Breast epithelium (tissue), 4 donors: Measurements from ENCODE around the gene AFAP1. TPM values are rescaled to one million over a fixed set of nuclear protein-coding genes. Genes with fewer than 3 reads are reported as not detected.

Experiments used
- DNase-seq, 2 donors: peaks; one replicate each; pipeline ENCODE4 v3.0.0-alpha.2; 2019; ENCODE audit warnings: low spot score in 2 of 2
- H3K27ac ChIP-seq, 2 donors: fragments of 200-600 bp; sonication (generic) in 1 of 2; one replicate each; pipeline ENCODE4 v1.5.1; 2016 to 2019; ENCODE audit warnings: mild to moderate bottlenecking in 1 of 2
- H3K27me3 ChIP-seq, 2 donors: fragments of 200-600 bp; sonication (generic) in 1 of 2; one replicate each; pipeline versions ENCODE4 v1.5.1 to v1.6.0; 2017 to 2019; ENCODE audit warnings: control low read depth in 1 of 2, mild to moderate bottlenecking in 1 of 2
- H3K36me3 ChIP-seq: fragments of 200-600 bp; one replicate; pipeline ENCODE4 v1.5.1; 2019
- H3K4me1 ChIP-seq, 2 donors: fragments of 200-600 bp; sonication (generic); one replicate each; pipeline ENCODE4 v1.5.1; 2016 to 2019; ENCODE audit warnings: control low read depth in 1 of 2
- H3K4me3 ChIP-seq, 3 donors: fragments of 200-600 bp; sonication (generic); 1 replicate in 2 of 3; 2 replicates in 1 of 3; pipeline ENCODE4 v1.5.1; 2016 to 2019; ENCODE audit warnings: mild to moderate bottlenecking in 3 of 3, moderate library complexity in 2 of 3
- H3K9me3 ChIP-seq, 2 donors: fragments of 200-600 bp; sonication (generic) in 1 of 2; one replicate each; pipeline ENCODE4 v1.5.1; 2016 to 2019; ENCODE audit warnings: control low read depth in 1 of 2
- CTCF ChIP-seq, 3 donors: fragments of 450-650 bp; IDR thresholded peaks; one replicate each; pipeline ENCODE4 v1.5.1; 2016 to 2017; ENCODE audit warnings: antibody characterized with exemption in 3 of 3, mild to moderate bottlenecking in 3 of 3, moderate library complexity in 3 of 3
- POLR2A ChIP-seq: fragments of 450-650 bp; IDR thresholded peaks from one replicate; pipeline ENCODE4 v1.6.1; 2016; ENCODE audit warnings: antibody characterized with exemption, mild to moderate bottlenecking, moderate library complexity
- POLR2AphosphoS5 ChIP-seq, 3 donors: sonication (generic); formaldehyde crosslinking; IDR thresholded peaks; one replicate each; pipeline ENCODE4 v1.6.1; 2017; ENCODE audit warnings: antibody characterized with exemption in 3 of 3
- intact Hi-C: fragments of 100-400 bp; cut with DNase I; formaldehyde crosslinking; loops from one replicate; pipeline ENCODE4 v1.15.1; 2023; ENCODE audit warnings: low total_unique reads
- total RNA-seq, 3 donors: library from RNA; depleted of rRNA; stranded (reverse); fragments of >200 nt; gene quantifications; one replicate each; pipeline ENCODE4 v1.1.0, GENCODE V29; 2016

AFAP1 gene
- total RNA-seq, 3 donors from 2014 or later = 14.5 to 21.6 (median 16.6) TPM

GRCh38 chr4:7880683-7881082, 59.0 kb downstream of the AFAP1 start:
- Histone ChIP-seq H3K4me3 (no peak overlapping the region), H3K4me1 (no peaks in the 10 kb centered on the region), H3K36me3 (no peaks in the 10 kb centered on the region), H3K9me3 (no peaks in the 10 kb centered on the region), H3K27ac (no peak overlapping the region), H3K27me3 (no peaks in the 10 kb centered on the region)
- intact Hi-C loops = no loop called here
- no peak for DNase-seq
- no peak for TF ChIP-seq POLR2AphosphoS5 (IDR thresholded peaks at IDR 0.05)

GRCh38 chr4:7879127-7879526, 60.5 kb downstream of the AFAP1 start:
- Histone ChIP-seq H3K27ac (no peak overlapping the region), H3K27me3 (no peaks in the 10 kb centered on the region), H3K4me3 (no peak overlapping the region), H3K4me1 (no peaks in the 10 kb centered on the region), H3K36me3 (no peaks in the 10 kb centered on the region), H3K9me3 (no peaks in the 10 kb centered on the region)
- no peak for TF ChIP-seq POLR2A
- TF ChIP-seq POLR2AphosphoS5 (IDR thresholded peaks at IDR 0.05) = no peak
- TF ChIP-seq CTCF (IDR thresholded peaks at IDR 0.05) = no peak
- DNase-seq = no peak
- intact Hi-C loops = no loop called here

- no peaks in the 10 kb centered on the region for H3K36me3 ChIP-seq
- DNase-seq = no peak
- no peaks in the 10 kb centered on the region for H3K4me1 ChIP-seq
- H3K27me3 ChIP-seq = no peaks in the 10 kb centered on the region
- H3K27ac ChIP-seq = no peak overlapping the region
- no peak overlapping the region for H3K4me3 ChIP-seq
- no peaks in the 10 kb centered on the region for H3K9me3 ChIP-seq
- intact Hi-C loops = no loop called here
- TF ChIP-seq POLR2AphosphoS5 (IDR thresholded peaks at IDR 0.05) (no peak), CTCF (IDR thresholded peaks at IDR 0.05) (no peak), POLR2A (no peak)
Observed at GRCh38 chr4:7878323-7878722, 61.3 kb downstream of the AFAP1 start.

- intact Hi-C loops = no loop called here
- no peaks in the 10 kb centered on the region for H3K27me3 ChIP-seq
- H3K4me1 ChIP-seq = no peaks in the 10 kb centered on the region
- DNase-seq = no peak
- no peaks in the 10 kb centered on the region for H3K36me3 ChIP-seq
- H3K4me3 ChIP-seq = no peak overlapping the region
- TF ChIP-seq CTCF (IDR thresholded peaks at IDR 0.05) (no peak), POLR2A (no peak), POLR2AphosphoS5 (IDR thresholded peaks at IDR 0.05) (no peak)
- no peaks in the 10 kb centered on the region for H3K9me3 ChIP-seq
- no peak overlapping the region for H3K27ac ChIP-seq
Observed at GRCh38 chr4:7877176-7877575, 62.5 kb downstream of the AFAP1 start.

- H3K4me1 ChIP-seq = no peaks in the 10 kb centered on the region
- H3K9me3 ChIP-seq = no peaks in the 10 kb centered on the region
- peak overlapping the region in 1 of 2 donors; percentile 36 for H3K27ac ChIP-seq
- intact Hi-C loops = no loop called here
- DNase-seq = no peak
- H3K4me3 ChIP-seq = peak overlapping the region in 2 of 3 donors; percentile 27 to 47
- TF ChIP-seq CTCF (IDR thresholded peaks at IDR 0.05) = no peak
- TF ChIP-seq POLR2A = no peak
- TF ChIP-seq POLR2AphosphoS5 (IDR thresholded peaks at IDR 0.05) = no peak
- H3K27me3 ChIP-seq = no peaks in the 10 kb centered on the region
- H3K36me3 ChIP-seq = no peaks in the 10 kb centered on the region
Observed at GRCh38 chr4:7876201-7876875, 63.3 kb downstream of the AFAP1 start.
